GM18517 (cell line): Measurements from ENCODE around the gene DMBX1.

Source experiments
- ATAC-seq: cut with Tn5 transposase; IDR thresholded peaks from one replicate; pipeline ENCODE4 v1.9.1; 2021; ENCODE audit warnings: mild to moderate bottlenecking, moderate library complexity; ENCODE audit not compliant: unreplicated experiment

DMBX1 gene

GRCh38 chr1:46497020-46497419 is 7.4 kb downstream of the DMBX1 start:
- no peak for ATAC-seq

GRCh38 chr1:46497665-46498064 is 8.0 kb downstream of the DMBX1 start:
- ATAC-seq = no peak

- ATAC-seq = no peak
Observed at GRCh38 chr1:46501528-46501927, 11.9 kb downstream of the DMBX1 start.

DNA sequence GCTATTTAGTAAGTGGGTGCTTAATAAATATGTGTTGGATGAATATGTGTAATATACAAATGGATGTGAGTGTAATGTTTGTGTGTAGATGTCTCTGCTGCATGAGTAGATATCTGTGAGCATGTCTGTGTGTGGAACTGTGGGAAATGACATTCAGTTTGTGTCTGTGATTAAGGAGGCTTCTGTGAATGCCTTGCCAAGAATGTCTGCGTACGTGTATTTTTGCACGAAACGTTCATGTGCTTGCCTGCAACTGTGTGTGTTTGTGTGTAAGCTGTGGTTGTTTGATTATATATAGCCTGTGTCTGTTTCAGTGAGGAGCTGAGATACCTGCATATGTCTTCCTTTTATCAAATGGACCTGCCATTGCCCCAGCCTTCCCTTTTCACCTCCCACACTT is 13.8 kb downstream of the DMBX1 start:
- no peak for ATAC-seq

GRCh38 chr1:46506470-46507219 is 17.0 kb downstream of the DMBX1 start:
- no peak for ATAC-seq

DNA sequence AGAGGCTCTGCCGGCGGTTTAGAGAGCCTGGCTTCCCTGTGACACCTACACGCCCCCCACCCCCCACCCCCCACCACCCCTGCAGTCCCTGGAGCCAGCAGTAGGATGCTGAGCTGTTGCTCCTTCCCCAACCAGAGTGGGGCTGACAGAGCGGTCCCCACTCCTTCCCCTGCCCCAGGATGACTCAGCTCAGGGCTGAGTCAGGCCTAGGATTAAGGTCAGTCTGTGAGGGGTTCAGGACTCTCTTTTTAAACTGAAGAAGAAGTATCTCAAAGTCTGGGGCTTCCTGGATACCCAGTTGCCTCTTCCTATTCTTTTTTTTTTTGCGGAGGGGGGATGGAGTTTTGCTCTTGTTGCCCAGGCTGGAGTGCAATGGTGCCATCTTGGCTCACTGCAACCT is 19.1 kb downstream of the DMBX1 start:
- ATAC-seq = no peak

DNA sequence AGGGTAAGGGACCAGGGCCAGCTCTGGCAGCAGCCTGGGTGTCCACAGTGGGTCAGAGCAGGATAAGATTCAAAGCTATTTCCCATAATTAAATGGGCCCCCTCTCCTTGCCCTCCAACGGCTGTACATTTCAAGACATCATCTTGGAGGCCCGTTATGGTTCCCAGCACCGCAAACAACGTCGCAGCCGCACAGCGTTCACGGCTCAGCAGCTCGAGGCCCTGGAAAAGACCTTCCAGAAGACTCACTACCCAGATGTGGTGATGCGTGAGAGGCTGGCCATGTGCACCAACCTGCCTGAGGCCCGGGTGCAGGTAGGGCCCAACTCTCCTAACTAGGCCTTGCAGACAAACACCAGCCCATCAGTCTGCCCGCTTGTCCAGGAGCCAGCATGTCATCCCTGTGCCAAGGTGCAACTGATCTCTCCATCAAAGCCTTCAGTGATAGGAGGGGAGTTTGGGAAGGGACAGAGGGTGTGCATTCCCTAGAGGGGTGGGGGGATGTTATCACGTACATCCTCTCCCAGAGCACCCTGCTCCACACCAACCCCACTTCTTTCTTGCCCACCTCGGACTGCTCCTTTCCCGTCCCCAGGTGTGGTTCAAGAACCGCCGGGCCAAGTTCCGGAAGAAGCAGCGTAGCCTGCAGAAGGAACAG is 20.8 kb downstream of the DMBX1 start:
- ATAC-seq = no peak

- ATAC-seq = no peak
Observed at GRCh38 chr1:46510998-46511365, 21.3 kb downstream of the DMBX1 start.

DNA sequence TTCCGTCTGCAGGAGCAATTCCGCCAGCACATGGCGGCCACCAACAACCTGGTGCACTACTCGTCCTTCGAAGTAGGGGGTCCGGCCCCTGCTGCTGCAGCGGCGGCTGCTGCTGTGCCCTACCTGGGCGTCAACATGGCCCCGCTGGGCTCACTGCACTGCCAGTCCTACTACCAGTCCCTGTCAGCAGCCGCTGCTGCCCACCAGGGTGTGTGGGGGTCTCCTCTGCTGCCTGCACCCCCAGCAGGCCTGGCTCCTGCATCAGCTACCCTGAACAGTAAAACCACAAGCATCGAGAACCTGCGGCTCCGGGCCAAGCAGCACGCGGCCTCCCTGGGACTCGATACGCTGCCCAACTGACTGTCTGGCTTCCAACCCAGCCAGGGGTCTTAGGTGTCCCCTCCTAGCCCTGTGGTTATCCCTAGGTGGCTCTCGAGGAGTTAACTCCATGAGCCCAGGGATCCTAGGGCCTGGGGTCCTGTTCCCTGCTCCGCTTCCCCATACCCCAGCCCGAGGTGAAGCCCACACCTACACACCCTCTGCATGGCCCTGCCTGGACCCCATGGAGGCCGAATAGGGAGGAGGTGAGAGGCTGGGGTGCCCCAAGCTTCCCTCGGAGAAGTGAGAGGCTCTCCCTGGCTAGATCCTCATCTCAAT is 22.6 kb downstream of the DMBX1 start:
- no peak for ATAC-seq

- ATAC-seq = no peak
Observed at GRCh38 chr1:46512792-46513190, 23.2 kb downstream of the DMBX1 start.

DNA sequence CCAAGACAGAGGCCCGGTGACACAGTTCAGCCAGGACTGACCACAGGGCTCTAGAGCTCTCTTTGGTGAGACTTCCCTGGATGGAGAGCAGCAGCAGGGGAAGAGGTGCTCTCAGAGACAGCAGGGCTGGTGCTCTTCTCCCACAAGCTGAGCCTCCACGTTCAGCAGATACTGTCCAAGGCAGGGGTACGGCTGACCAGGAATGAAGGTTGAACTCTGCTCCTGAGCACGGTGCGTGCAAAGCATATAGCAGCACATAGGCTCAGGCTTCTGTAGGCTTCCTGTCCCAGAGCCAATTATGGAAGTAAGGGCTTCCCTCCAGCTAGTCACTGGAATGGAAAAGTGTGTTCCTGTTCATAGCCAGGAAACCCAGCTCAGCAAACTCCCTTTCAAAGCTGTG is 23.9 kb downstream of the DMBX1 start:
- ATAC-seq = no peak

- no peak for ATAC-seq
Observed at GRCh38 chr1:46515576-46515975, 25.9 kb downstream of the DMBX1 start.

DNA sequence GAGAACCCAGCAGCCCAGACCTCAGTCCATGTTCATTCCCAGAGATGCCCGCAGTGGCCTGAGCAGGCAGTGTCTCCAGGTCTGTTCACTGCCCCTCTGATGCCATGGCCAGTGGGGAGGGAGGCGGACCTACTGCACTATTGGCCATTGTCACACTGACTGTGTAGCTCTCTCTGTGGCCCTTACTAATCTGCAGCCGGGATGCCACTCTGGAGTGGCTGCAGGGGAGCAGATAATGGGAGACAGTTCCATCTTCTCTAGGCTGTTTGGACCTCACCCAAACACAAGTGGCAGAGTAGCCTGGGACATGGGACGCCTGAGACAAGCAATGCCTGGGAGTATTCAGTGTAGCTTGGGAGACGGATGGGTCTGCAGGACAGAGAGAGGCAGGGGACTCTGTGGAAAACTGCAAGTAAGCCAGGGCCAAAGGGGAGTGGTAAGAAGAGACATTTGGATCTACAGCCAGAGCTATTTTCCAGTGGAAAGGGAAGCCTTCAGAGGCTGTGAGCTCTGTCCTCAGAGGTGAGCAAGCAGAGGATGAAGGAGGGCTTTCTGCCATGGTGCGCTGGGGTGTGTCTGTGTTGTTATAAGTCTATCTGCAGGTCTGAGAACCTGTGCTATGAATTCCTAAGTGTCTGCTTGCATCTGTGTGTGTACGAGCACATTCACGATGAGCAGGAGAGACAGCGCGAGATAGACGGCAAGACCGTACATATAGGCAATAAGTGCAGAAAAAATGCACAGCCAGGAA is 26.7 kb downstream of the DMBX1 start:
- ATAC-seq = no peak

DNA sequence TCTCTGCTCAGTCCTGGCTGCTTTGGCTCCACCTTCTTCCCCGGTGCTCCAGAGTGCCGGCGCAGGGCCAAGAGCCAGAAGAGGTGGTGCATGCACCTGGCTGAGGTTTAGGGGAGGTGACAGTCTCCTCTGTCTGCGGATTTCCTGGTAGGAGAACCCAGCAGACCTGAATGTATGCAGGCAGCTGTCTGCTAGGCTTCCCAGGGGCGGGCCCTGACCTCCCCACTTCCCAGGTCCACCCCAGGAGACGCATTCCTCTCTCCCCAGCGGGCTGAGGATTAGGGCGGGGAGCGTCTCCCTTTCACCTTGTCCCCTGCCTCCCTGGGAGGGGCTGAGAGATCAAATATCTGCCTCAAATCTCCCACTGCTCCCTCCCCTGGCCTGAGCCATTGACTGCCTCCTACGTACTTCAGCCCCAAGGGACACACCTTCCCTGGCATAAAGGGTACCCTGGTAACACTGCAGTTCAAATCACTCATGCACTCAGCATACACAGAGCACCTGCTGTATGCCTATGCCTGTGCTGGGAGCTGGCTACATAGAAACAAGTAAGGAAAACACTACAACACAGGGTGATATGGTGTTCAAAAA is 27.5 kb downstream of the DMBX1 start:
- no peak for ATAC-seq

- no peak for ATAC-seq
Observed at GRCh38 chr1:46517932-46518498, 28.4 kb downstream of the DMBX1 start.

GRCh38 chr1:46519209-46519608 is 29.6 kb downstream of the DMBX1 start:
- no peak for ATAC-seq

- no peak for ATAC-seq
Observed at GRCh38 chr1:46520063-46520911, 30.7 kb downstream of the DMBX1 start.

GRCh38 chr1:46521414-46521813 is 31.8 kb downstream of the DMBX1 start:
- no peak for ATAC-seq

GRCh38 chr1:46522184-46522968 is 32.7 kb downstream of the DMBX1 start:
- ATAC-seq = no peak
